Measurements from ENCODE around the gene TNFSF9. TPM values are rescaled to one million over a fixed set of nuclear protein-coding genes. Genes with fewer than 3 reads are reported as not detected.

The TNFSF9 gene
- total and polyA plus RNA-seq, 2 of the 8 experiments (the other 6 are each of a cell fraction or from before 2014, with no cell fraction given) = 1.7 to 4.4 TPM

DNA sequence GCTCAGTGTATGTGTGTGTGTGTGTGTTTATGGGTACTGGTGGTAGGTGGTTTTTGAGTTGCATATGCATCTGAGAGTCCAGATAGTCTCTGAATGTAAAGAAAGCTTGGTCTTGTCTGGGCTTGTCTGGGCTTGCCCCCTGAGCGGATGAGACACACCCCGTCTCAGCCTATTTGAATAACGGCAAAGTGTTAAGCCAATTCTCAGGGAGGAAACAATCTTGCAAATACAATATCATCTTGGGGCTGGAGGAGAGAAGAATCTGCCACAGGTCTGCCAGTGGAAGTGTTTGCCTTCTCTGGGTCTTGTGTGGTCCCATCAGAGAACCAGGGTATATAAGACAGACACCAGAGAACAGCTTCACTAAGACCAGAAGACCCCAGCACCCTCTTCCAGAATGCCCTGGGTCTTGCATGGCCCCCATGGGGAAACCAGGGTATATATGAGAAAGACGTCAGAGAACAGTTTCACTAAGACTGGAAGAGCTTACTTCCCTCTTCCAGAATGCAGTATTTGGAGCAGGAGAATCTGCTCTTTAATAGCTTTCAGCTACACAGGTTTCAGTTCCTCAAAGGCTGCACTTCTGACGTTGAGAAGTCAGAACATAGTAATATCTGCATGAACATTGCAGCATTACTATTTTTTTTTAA, 46.8 kb downstream of the TNFSF9 start:
- H4K5ac ChIP-seq (ENCODE audit: insufficient read length, low read depth, low read length) = peak overlapping the region; percentile 44
- no peak overlapping the region for H3K14ac ChIP-seq (ENCODE audit: insufficient read length)
- peak overlapping the region; percentile 63 for H3K56ac ChIP-seq (replicated peaks; ENCODE audit: insufficient read length, low read depth, low read length)
- H2BK120ac ChIP-seq (replicated peaks; ENCODE audit: low read depth, low read length) = peak overlapping the region; percentile 95
- peaks cover 2% of the 10 kb centered on the region; the same call in 1 of the 2 replicates for H3K23me2 ChIP-seq (ENCODE audit: low read depth, low read length)
- H3K9ac ChIP-seq (replicated peaks in 1 of 4; ENCODE audit: extremely low read depth in 1 of 4, low read depth in 3 of 4, low read length in 3 of 4) = no peak overlapping the region
- H3K79me1 ChIP-seq (ENCODE audit: low read depth, low read length) = no peaks in the 10 kb centered on the region
- DNase-seq (ENCODE audit: low read depth in 1 of 2, low spot score in 2 of 2) (no peak), FAIRE-seq (no peak)
- H2BK12ac ChIP-seq (ENCODE audit: low read depth, low read length) = peak overlapping the region; percentile 39; the same call in 1 of the 2 replicates
- H3K18ac ChIP-seq (ENCODE audit: extremely low read depth, low read length) = no peak overlapping the region; the same call in none of the 2 replicates
- peak overlapping the region; percentile 94 for H3K4ac ChIP-seq (replicated peaks; ENCODE audit: insufficient read length, low read depth, low read length)
- peak overlapping the region; percentile 29; the same call in 1 of the 2 replicates for H3K27ac ChIP-seq (ENCODE audit: low read depth, low read length)
- WGBS, 2 experiments (ENCODE audit: extremely low coverage in 1 of 2, insufficient coverage in 1 of 2, insufficient read length in 1 of 2, insufficient replicate concordance in 2 of 2, low coverage in 1 of 2, low lambda C conversion rate in 2 of 2, missing lambda C conversion rate in 1 of 2) = 84% methylated on average over 5 of the region's 5 CpGs; no CpG with 5 or more reads in 1 of the 2 experiments
- H3K27me3 ChIP-seq (replicated peaks in 1 of 4; ENCODE audit: control insufficient read depth in 3 of 4, extremely low read depth in 1 of 4, insufficient read depth in 3 of 4, low read length in 3 of 4) = no peaks in the 10 kb centered on the region
- H2BK5ac ChIP-seq (ENCODE audit: low read depth, low read length) = peak overlapping the region; percentile 98
- H3K36me3 ChIP-seq (ENCODE audit: control insufficient read depth in 2 of 4, insufficient read depth in 4 of 4, low read length in 3 of 4) = no peaks in the 10 kb centered on the region
- H2AK5ac ChIP-seq (ENCODE audit: low read depth, low read length) = no peak overlapping the region
- no peak overlapping the region for H3K4me2 ChIP-seq (ENCODE audit: insufficient read depth in 1 of 2, low read depth in 2 of 2, low read length in 2 of 2)
- TF ChIP-seq BCL11A (IDR thresholded peaks at IDR 0.05; ENCODE audit: low read depth in 2 of 2, low read length in 2 of 2) = no peak
- no peak for TF ChIP-seq SUZ12 (IDR thresholded peaks at IDR 0.05; ENCODE audit: low read length)
- no peak for TF ChIP-seq TAF1 (IDR thresholded peaks at IDR 0.05; ENCODE audit: low read depth, low read length)
- TF ChIP-seq TBP (IDR thresholded peaks at IDR 0.05; ENCODE audit: low read depth, low read length) = no peak
- no peak for TF ChIP-seq BACH1 (IDR thresholded peaks at IDR 0.05; ENCODE audit: low read length)
- no peak for TF ChIP-seq FOSL1 (IDR thresholded peaks at IDR 0.05; ENCODE audit: insufficient read depth, low read depth, low read length)
- no peak for TF ChIP-seq CREB1 (IDR thresholded peaks at IDR 0.05)
- TF ChIP-seq SRF (IDR thresholded peaks at IDR 0.05; ENCODE audit: low read depth, low read length) = no peak
- TF ChIP-seq SIRT6 (IDR thresholded peaks at IDR 0.05; ENCODE audit: low read length) = no peak
- TF ChIP-seq TEAD4 (IDR thresholded peaks at IDR 0.05; ENCODE audit: low read depth, low read length) = no peak
- TF ChIP-seq, protein P1, sequence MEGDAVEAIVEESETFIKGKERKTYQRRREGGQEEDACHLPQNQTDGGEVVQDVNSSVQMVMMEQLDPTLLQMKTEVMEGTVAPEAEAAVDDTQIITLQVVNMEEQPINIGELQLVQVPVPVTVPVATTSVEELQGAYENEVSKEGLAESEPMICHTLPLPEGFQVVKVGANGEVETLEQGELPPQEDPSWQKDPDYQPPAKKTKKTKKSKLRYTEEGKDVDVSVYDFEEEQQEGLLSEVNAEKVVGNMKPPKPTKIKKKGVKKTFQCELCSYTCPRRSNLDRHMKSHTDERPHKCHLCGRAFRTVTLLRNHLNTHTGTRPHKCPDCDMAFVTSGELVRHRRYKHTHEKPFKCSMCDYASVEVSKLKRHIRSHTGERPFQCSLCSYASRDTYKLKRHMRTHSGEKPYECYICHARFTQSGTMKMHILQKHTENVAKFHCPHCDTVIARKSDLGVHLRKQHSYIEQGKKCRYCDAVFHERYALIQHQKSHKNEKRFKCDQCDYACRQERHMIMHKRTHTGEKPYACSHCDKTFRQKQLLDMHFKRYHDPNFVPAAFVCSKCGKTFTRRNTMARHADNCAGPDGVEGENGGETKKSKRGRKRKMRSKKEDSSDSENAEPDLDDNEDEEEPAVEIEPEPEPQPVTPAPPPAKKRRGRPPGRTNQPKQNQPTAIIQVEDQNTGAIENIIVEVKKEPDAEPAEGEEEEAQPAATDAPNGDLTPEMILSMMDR (IDR thresholded peaks at IDR 0.05; ENCODE audit: control extremely low read depth in 1 of 3, insufficient read depth in 1 of 3, low read depth in 1 of 3, low read length in 3 of 3) = no peak
- H2BK15ac ChIP-seq (ENCODE audit: low read length) = no peak overlapping the region
- ChIA-PET POLR2A (ENCODE audit: partially characterized antibody) (no interaction called here), CTCF (ENCODE audit: partially characterized antibody) (no interaction called here)
- H3K4me1 ChIP-seq (replicated peaks in 1 of 4; ENCODE audit: control insufficient read depth in 3 of 4, insufficient read depth in 4 of 4, low read length in 3 of 4) = peaks cover 0 to 4% (median 0%) of the 10 kb centered on the region in 4 experiments; a peak in 3 of 7 replicates
- H4K20me1 ChIP-seq (replicated peaks in 1 of 2; ENCODE audit: control insufficient read depth in 1 of 2, insufficient read depth in 2 of 2, low read length in 2 of 2) = no peaks in the 10 kb centered on the region
- H3K23ac ChIP-seq (ENCODE audit: insufficient read length) = no peak overlapping the region
- no peaks in the 10 kb centered on the region for H3K79me2 ChIP-seq (ENCODE audit: control insufficient read depth in 1 of 2, insufficient read depth in 2 of 2, low read length in 2 of 2)
- peak overlapping the region; percentile 72; the same call in 1 of the 2 replicates for H2BK20ac ChIP-seq (ENCODE audit: low read length)
- peak overlapping the region; percentile 76 for H4K91ac ChIP-seq (replicated peaks; ENCODE audit: insufficient read length, low read length)
- H3K9me3 ChIP-seq (ENCODE audit: insufficient read depth in 2 of 2, low read depth in 1 of 2, low read length in 1 of 2) = peaks cover 7 to 12% of the 10 kb centered on the region in 2 experiments
- no peak overlapping the region for H2AFZ ChIP-seq (ENCODE audit: low read length)
- H3K4me3 ChIP-seq (ENCODE audit: extremely low read depth in 1 of 4, insufficient read depth in 2 of 4, low read depth in 3 of 4, low read length in 4 of 4) = no peak overlapping the region
- no peak overlapping the region for H4K8ac ChIP-seq (ENCODE audit: extremely low read depth, insufficient read depth, low read length)

Data from H1 (cell line).